GM19193 (cell line): Measurements from ENCODE around the gene WNT3A.

Source experiments
- POLR2A ChIP-seq: IDR thresholded peaks from 4 replicates; pipeline ENCODE4 v1.6.1; 2011; ENCODE audit not compliant: insufficient read depth, insufficient read length; ENCODE audit errors: extremely low read depth

Gene WNT3A

GRCh38 chr1:228009828-228010775, 3.3 kb downstream of the WNT3A start:
- no peak for TF ChIP-seq POLR2A

- TF ChIP-seq POLR2A, result no peak
Measured at GRCh38 chr1:228010921-228011320, 4.1 kb downstream of the WNT3A start.

GRCh38 chr1:228011721-228012311, 5.0 kb downstream of the WNT3A start:
- TF ChIP-seq POLR2A, result no peak

- no peak for TF ChIP-seq POLR2A
Measured at GRCh38 chr1:228012555-228012954, 5.8 kb downstream of the WNT3A start.

GRCh38 chr1:228013131-228013934, 6.5 kb downstream of the WNT3A start:
- no peak for TF ChIP-seq POLR2A

- TF ChIP-seq POLR2A, result no peak
Measured at GRCh38 chr1:228013935-228014930, 7.4 kb downstream of the WNT3A start.

GRCh38 chr1:228015276-228016180, 8.7 kb downstream of the WNT3A start:
- TF ChIP-seq POLR2A, result no peak

- no peak for TF ChIP-seq POLR2A
Measured at GRCh38 chr1:228016181-228016510, 9.3 kb downstream of the WNT3A start.

GRCh38 chr1:228016653-228017355, 10.0 kb downstream of the WNT3A start:
- no peak for TF ChIP-seq POLR2A

GRCh38 chr1:228017356-228018124, 10.7 kb downstream of the WNT3A start:
- no peak for TF ChIP-seq POLR2A

- TF ChIP-seq POLR2A, result no peak
Measured at GRCh38 chr1:228018125-228018398, 11.3 kb downstream of the WNT3A start.
